H1 (cell line): ENCODE measurements around the gene ZBTB24. TPM values are rescaled to one million over a fixed set of nuclear protein-coding genes. Genes with fewer than 3 reads are reported as not detected.

Experiments
- CTCF ChIA-PET: fragments of 300-600 bp; sonication (Branson Sonifier 250); formaldehyde crosslinking; loops from one replicate; lab custom pipeline; 2021; ENCODE audit not compliant: partially characterized antibody; lab: Charles Lee
- POLR2A ChIA-PET: fragments of 300-600 bp; sonication (Branson Sonifier 250); formaldehyde crosslinking; loops from one replicate; lab custom pipeline; 2021; ENCODE audit warnings: inconsistent platforms; ENCODE audit not compliant: partially characterized antibody; lab: Charles Lee
- DNase-seq, 2 experiments: peaks; one replicate each; pipeline versions ENCODE4 v3.0.0 to v3.0.0-alpha.2; 2010 to 2022; ENCODE audit warnings: low spot score in 2 of 2, low read depth in 1 of 2, mixed read lengths in 1 of 2
- FAIRE-seq: peaks from 2 replicates; lab custom pipeline; 2011; peaks lifted over from hg19 to GRCh38; lab: Jason Lieb, UNC
- H2AFZ ChIP-seq: 2 replicates; pipeline ENCODE4 v1.8.1; 2012; ENCODE audit warnings: low read length, inconsistent platforms
- H2AK5ac ChIP-seq: 2 replicates; pipeline ENCODE4 v1.6.1; 2013; ENCODE audit warnings: low read depth, low read length
- H2BK120ac ChIP-seq: replicated peaks from 2 replicates; pipeline ENCODE3; 2013; ENCODE audit warnings: low read depth, low read length, inconsistent platforms
- H2BK12ac ChIP-seq: 2 replicates; pipeline ENCODE4 v1.6.1; 2013; ENCODE audit warnings: low read depth, low read length
- H2BK15ac ChIP-seq: 2 replicates; pipeline ENCODE4 v1.6.1; 2013; ENCODE audit warnings: low read length
- H2BK20ac ChIP-seq: 2 replicates; pipeline ENCODE4 v1.6.1; 2013; ENCODE audit warnings: low read length
- H2BK5ac ChIP-seq: 2 replicates; pipeline ENCODE4 v1.6.1; 2013; ENCODE audit warnings: low read depth, low read length
- H3K14ac ChIP-seq: 2 replicates; pipeline ENCODE4 v1.6.1; 2013; ENCODE audit warnings: inconsistent platforms; ENCODE audit not compliant: insufficient read length
- H3K18ac ChIP-seq: 2 replicates; pipeline ENCODE4 v1.6.1; 2013; ENCODE audit warnings: low read length; ENCODE audit errors: extremely low read depth
- H3K23ac ChIP-seq: 2 replicates; pipeline ENCODE4 v1.6.1; 2013; ENCODE audit warnings: inconsistent platforms; ENCODE audit not compliant: insufficient read length
- H3K23me2 ChIP-seq: 2 replicates; pipeline ENCODE4 v1.6.1; 2013; ENCODE audit warnings: low read depth, low read length
- H3K27ac ChIP-seq: 2 replicates; pipeline ENCODE4 v1.6.1; 2011; ENCODE audit warnings: low read depth, low read length, inconsistent platforms
- H3K27me3 ChIP-seq, 4 experiments: replicated peaks in 1 of 4; 1 replicate in 1 of 4; 2 replicates in 3 of 4; pipeline versions ENCODE4 v1.6.1 to v1.8.1; 2011 to 2013; ENCODE audit warnings: low read length in 3 of 4, mild to moderate bottlenecking in 3 of 4, inconsistent platforms in 2 of 4, mixed read lengths in 2 of 4, moderate library complexity in 1 of 4; ENCODE audit not compliant: control insufficient read depth in 3 of 4, insufficient read depth in 3 of 4; ENCODE audit errors: extremely low read depth in 1 of 4
- H3K36me3 ChIP-seq, 4 experiments: 2 replicates each; pipeline versions ENCODE4 v1.6.1 to v1.8.1; 2011 to 2013; ENCODE audit warnings: mild to moderate bottlenecking in 4 of 4, low read length in 3 of 4, moderate library complexity in 2 of 4, control low read depth in 1 of 4, inconsistent platforms in 1 of 4; ENCODE audit not compliant: insufficient read depth in 4 of 4, control insufficient read depth in 2 of 4
- H3K4ac ChIP-seq: replicated peaks from 2 replicates; pipeline ENCODE3; 2013; ENCODE audit warnings: low read length, low read depth, mixed read lengths, inconsistent platforms; ENCODE audit not compliant: insufficient read length
- H3K4me1 ChIP-seq, 4 experiments: replicated peaks in 1 of 4; 1 replicate in 1 of 4; 2 replicates in 3 of 4; pipeline versions ENCODE4 v1.6.1 to v1.8.1; 2011 to 2013; ENCODE audit warnings: low read length in 3 of 4, inconsistent platforms in 2 of 4, mixed read lengths in 1 of 4; ENCODE audit not compliant: insufficient read depth in 4 of 4, control insufficient read depth in 3 of 4
- H3K4me2 ChIP-seq, 2 experiments: 2 replicates each; pipeline versions ENCODE4 v1.6.1 to v1.8.1; 2011 to 2013; ENCODE audit warnings: low read depth in 2 of 2, low read length in 2 of 2, control low read depth in 1 of 2, inconsistent platforms in 1 of 2, mild to moderate bottlenecking in 1 of 2; ENCODE audit not compliant: insufficient read depth in 1 of 2
- H3K4me3 ChIP-seq, 4 experiments: fragments of 200-600, 300-600 bp in 1 of 4; sonication (generic), shearing (Covaris generic), sonication (Bioruptor Twin) in 1 of 4; 2 replicates each; pipeline versions ENCODE4 v1.5.1 to v1.8.1; 2011 to 2016; ENCODE audit warnings: low read length in 4 of 4, low read depth in 3 of 4, control low read depth in 2 of 4, inconsistent platforms in 2 of 4, mild to moderate bottlenecking in 2 of 4, mixed read lengths in 1 of 4, moderate library complexity in 1 of 4; ENCODE audit not compliant: insufficient read depth in 2 of 4; ENCODE audit errors: extremely low read depth in 1 of 4
- H3K56ac ChIP-seq: replicated peaks from 2 replicates; pipeline ENCODE3; 2013; ENCODE audit warnings: low read depth, mild to moderate bottlenecking, mixed read lengths, low read length, inconsistent platforms; ENCODE audit not compliant: insufficient read length
- H3K79me1 ChIP-seq: 2 replicates; pipeline ENCODE4 v1.6.1; 2013; ENCODE audit warnings: low read depth, low read length, control low read depth
- H3K79me2 ChIP-seq, 2 experiments: 2 replicates each; pipeline versions ENCODE4 v1.6.1 to v1.8.1; 2012 to 2013; ENCODE audit warnings: low read length in 2 of 2, mild to moderate bottlenecking in 2 of 2, inconsistent platforms in 1 of 2; ENCODE audit not compliant: insufficient read depth in 2 of 2, control insufficient read depth in 1 of 2
- H3K9ac ChIP-seq, 4 experiments: replicated peaks in 1 of 4; 1 replicate in 1 of 4; 2 replicates in 3 of 4; pipeline versions ENCODE4 v1.6.1 to v1.8.1; 2011 to 2013; ENCODE audit warnings: low read depth in 3 of 4, low read length in 3 of 4, control low read depth in 2 of 4, mild to moderate bottlenecking in 2 of 4, moderate library complexity in 2 of 4, inconsistent platforms in 1 of 4; ENCODE audit errors: extremely low read depth in 1 of 4
- H3K9me3 ChIP-seq, 2 experiments: 2 replicates each; pipeline versions ENCODE4 v1.6.1 to v1.8.1; 2012 to 2013; ENCODE audit warnings: mild to moderate bottlenecking in 2 of 2, moderate library complexity in 2 of 2, control low read depth in 1 of 2, inconsistent platforms in 1 of 2, low read depth in 1 of 2, low read length in 1 of 2, mixed read lengths in 1 of 2; ENCODE audit not compliant: insufficient read depth in 2 of 2
- H4K20me1 ChIP-seq, 2 experiments: replicated peaks in 1 of 2; 2 replicates each; pipeline versions ENCODE3 to v1.8.1; 2011 to 2013; ENCODE audit warnings: inconsistent platforms in 2 of 2, low read length in 2 of 2, mild to moderate bottlenecking in 1 of 2; ENCODE audit not compliant: insufficient read depth in 2 of 2, control insufficient read depth in 1 of 2
- H4K5ac ChIP-seq: 2 replicates; pipeline ENCODE4 v1.6.1; 2013; ENCODE audit warnings: low read length, low read depth, mixed read lengths, inconsistent platforms; ENCODE audit not compliant: insufficient read length
- H4K8ac ChIP-seq: 2 replicates; pipeline ENCODE4 v1.8.0; 2013; ENCODE audit warnings: mild to moderate bottlenecking, moderate library complexity, low read length, inconsistent platforms; ENCODE audit not compliant: insufficient read depth; ENCODE audit errors: extremely low read depth
- H4K91ac ChIP-seq: replicated peaks from 2 replicates; pipeline ENCODE3; 2013; ENCODE audit warnings: low read length, mixed read lengths, inconsistent platforms; ENCODE audit not compliant: insufficient read length
- KDM5A ChIP-seq: fragments of 200-600 bp; IDR thresholded peaks from 2 replicates; pipeline ENCODE4 v1.7.1; 2012; ENCODE audit warnings: mild to moderate bottlenecking, low read length, inconsistent platforms, mixed read lengths
- RBBP5 ChIP-seq: IDR thresholded peaks from 2 replicates; pipeline ENCODE4 v1.7.1; 2012; ENCODE audit warnings: low read depth, mild to moderate bottlenecking, inconsistent platforms, low read length, moderate library complexity, borderline replicate concordance
- SRF ChIP-seq: IDR thresholded peaks from 2 replicates; pipeline ENCODE4 v1.6.1; 2011; ENCODE audit warnings: mild to moderate bottlenecking, low read depth, low read length, moderate library complexity
- WGBS, 2 experiments: shearing (Covaris generic) in 1 of 2; methylation state at CpG; one replicate each; pipeline versions ENCODE4 v1.1.6 to v1.1.7; 2013 to 2015; ENCODE audit warnings: low lambda C conversion rate in 2 of 2, mixed read lengths in 2 of 2, inconsistent platforms in 1 of 2, low coverage in 1 of 2, missing lambda C conversion rate in 1 of 2; ENCODE audit not compliant: insufficient replicate concordance in 2 of 2, insufficient coverage in 1 of 2, insufficient read length in 1 of 2; ENCODE audit errors: extremely low coverage in 1 of 2, missing lambda C conversion rate in 1 of 2; 5-methylcytosine and 5-hydroxymethylcytosine counted together
- polyA plus RNA-seq, 7 experiments: library from polyadenylated mRNA; depleted of rRNA in 3 of 7; stranded (reverse) in 5 of 7; unstranded in 2 of 7; fragments of >200 nt in 5 of 7; fragments of 200-250 nt in 2 of 7; gene quantifications; 1 replicate in 5 of 7; 2 replicates in 1 of 7; 4 replicates in 1 of 7; pipeline versions ENCODE4 v1.2.1 to v1.2.3, GENCODE V29; 2011 to 2013; ENCODE audit warnings: missing spikeins in 2 of 7, mixed read lengths in 2 of 7
- total RNA-seq: library from RNA; stranded (reverse); fragmentation: NEBNext Ultra II Directional; extraction: Animal tissue kit (Norgen Biotek cat#: 25700); gene quantifications from 2 replicates; pipeline ENCODE4 v1.2.1, GENCODE V29; 2021

Gene ZBTB24
- total and polyA plus RNA-seq, 2 of the 8 experiments (the other 6 are each of a cell fraction or from before 2014, with no cell fraction given), result 7.5 to 21.0 TPM

DNA sequence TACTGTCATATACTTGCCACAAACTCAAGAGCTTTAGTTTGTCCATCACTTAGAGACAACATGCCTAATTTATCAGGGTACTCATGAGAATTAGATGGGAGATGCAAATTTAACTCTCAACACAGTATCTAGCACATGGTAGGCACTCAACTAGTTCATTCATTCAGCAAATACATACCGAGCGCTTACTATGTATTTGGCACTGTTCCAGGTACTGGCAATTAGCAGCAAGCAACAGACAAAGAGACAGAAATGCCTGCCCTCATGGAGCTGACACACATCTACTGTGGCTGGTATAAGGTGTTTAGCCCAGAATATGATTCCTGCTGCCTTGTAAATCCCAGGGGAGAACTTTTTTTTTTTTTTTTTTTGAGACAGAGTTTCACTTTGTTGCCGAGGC is 32.2 kb downstream of the ZBTB24 start:
- H2BK120ac ChIP-seq, result no peak overlapping the region
- no peak overlapping the region for H3K4me3 ChIP-seq
- H3K18ac ChIP-seq, result no peak overlapping the region
- H3K4me1 ChIP-seq, result peaks cover 0 to 10% (median 5%) of the 10 kb centered on the region in 4 experiments; a peak in 5 of 7 replicates
- no peak overlapping the region for H3K9ac ChIP-seq
- ChIA-PET CTCF (interaction anchor here (0.6 to 7.5 kb wide), 4 partner anchors 8 to 826 kb away, joined by 3 to 63 read pairs (median 4); partner anchors contain the start of genes PPIL6 and SMPD2), POLR2A (interaction anchor here (0.7 to 7.5 kb wide), 3 partner anchors 9 to 68 kb away, joined by 3 to 85 read pairs (median 3); partner anchors contain the start of genes CD164, PPIL6 and SMPD2)
- H4K91ac ChIP-seq, result no peak overlapping the region
- H3K27ac ChIP-seq, result no peak overlapping the region
- H3K23ac ChIP-seq, result no peak overlapping the region
- WGBS, 2 experiments, result 96% methylated on average over 3 of the region's 3 CpGs; no CpG with 5 or more reads in 1 of the 2 experiments
- FAIRE-seq (no peak), DNase-seq (no peak)
- no peak overlapping the region for H2BK20ac ChIP-seq
- no peak overlapping the region for H2BK12ac ChIP-seq
- no peak overlapping the region for H4K5ac ChIP-seq
- no peak overlapping the region for H2BK5ac ChIP-seq
- H2AFZ ChIP-seq, result no peak overlapping the region
- H3K9me3 ChIP-seq, result no peaks in the 10 kb centered on the region
- H3K4ac ChIP-seq, result no peak overlapping the region
- H2BK15ac ChIP-seq, result no peak overlapping the region
- H3K56ac ChIP-seq, result no peak overlapping the region
- H4K8ac ChIP-seq, result no peak overlapping the region
- H3K27me3 ChIP-seq, result no peaks in the 10 kb centered on the region
- no peak overlapping the region for H3K14ac ChIP-seq
- H3K4me2 ChIP-seq, result no peak overlapping the region
- H3K23me2 ChIP-seq, result peaks cover 4% of the 10 kb centered on the region
- no peaks in the 10 kb centered on the region for H3K79me2 ChIP-seq
- TF ChIP-seq SRF (no peak), KDM5A (no peak), RBBP5 (no peak)
- no peak overlapping the region for H2AK5ac ChIP-seq
- H3K79me1 ChIP-seq, result no peaks in the 10 kb centered on the region
- H3K36me3 ChIP-seq, result peaks cover 2 to 26% (median 11%) of the 10 kb centered on the region in 4 experiments; a peak in 6 of 8 replicates
- peaks cover 0 to 10% of the 10 kb centered on the region in 2 experiments for H4K20me1 ChIP-seq
